ENCODE results near the gene MT3. TPM values are rescaled to one million over a fixed set of nuclear protein-coding genes. Genes with fewer than 3 reads are reported as not detected.

MT3 gene
- total RNA-seq, 1 experiment from 2014 or later: 0.77 TPM

- no peak for TF ChIP-seq ZNF138 (CRISPR knock-in tag; conservative IDR thresholded peaks at IDR 0.05)
- no peak for TF ChIP-seq RELA (CRISPR knock-in tag; IDR thresholded peaks at IDR 0.05; ENCODE audit: borderline replicate concordance)
Measured at GRCh38 chr16:56569971-56570370, 19.4 kb upstream of the MT3 start (continued).

DNA sequence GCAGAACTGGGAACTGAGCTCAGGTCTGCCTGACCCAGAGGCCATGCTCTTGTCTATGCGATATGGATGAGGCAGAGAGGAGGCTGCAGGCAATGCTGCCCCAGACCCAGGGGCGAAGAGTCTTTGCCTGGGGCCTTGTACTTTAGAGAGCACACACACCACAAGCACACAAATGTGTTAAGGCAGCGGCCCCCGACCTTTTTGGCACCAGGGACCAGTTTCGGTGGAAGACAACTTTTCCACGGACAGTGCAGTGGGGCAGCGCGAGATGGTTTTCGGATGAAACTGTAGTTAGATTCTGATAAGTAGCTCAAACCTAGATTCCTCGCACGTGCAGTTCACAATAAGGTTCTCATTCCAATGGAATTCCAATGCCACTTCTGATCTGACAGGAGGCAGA lies 17.8 kb upstream of the MT3 start:
- ATAC-seq: no peak
- Mint-ChIP-seq H3K36me3 (no peaks in the 10 kb centered on the region), H3K27me3 (ENCODE audit: low read depth) (peaks cover 9% of the 10 kb centered on the region), H3K9me3 (peaks cover 11% of the 10 kb centered on the region), H3K27ac (no peak overlapping the region), H3K4me1 (no peaks in the 10 kb centered on the region), H3K4me3 (no peak overlapping the region)
- no peak for TF ChIP-seq ETV6 (CRISPR knock-in tag; IDR thresholded peaks at IDR 0.05)
- TF ChIP-seq RELA (CRISPR knock-in tag; IDR thresholded peaks at IDR 0.05; ENCODE audit: borderline replicate concordance): no peak
- no peak for TF ChIP-seq ATF1 (CRISPR knock-in tag; IDR thresholded peaks at IDR 0.05)
- TF ChIP-seq MXD4 (CRISPR knock-in tag; IDR thresholded peaks at IDR 0.05; ENCODE audit: borderline replicate concordance): no peak
- TF ChIP-seq, protein P1, sequence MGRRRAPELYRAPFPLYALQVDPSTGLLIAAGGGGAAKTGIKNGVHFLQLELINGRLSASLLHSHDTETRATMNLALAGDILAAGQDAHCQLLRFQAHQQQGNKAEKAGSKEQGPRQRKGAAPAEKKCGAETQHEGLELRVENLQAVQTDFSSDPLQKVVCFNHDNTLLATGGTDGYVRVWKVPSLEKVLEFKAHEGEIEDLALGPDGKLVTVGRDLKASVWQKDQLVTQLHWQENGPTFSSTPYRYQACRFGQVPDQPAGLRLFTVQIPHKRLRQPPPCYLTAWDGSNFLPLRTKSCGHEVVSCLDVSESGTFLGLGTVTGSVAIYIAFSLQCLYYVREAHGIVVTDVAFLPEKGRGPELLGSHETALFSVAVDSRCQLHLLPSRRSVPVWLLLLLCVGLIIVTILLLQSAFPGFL (CRISPR knock-in tag; IDR thresholded peaks at IDR 0.05; ENCODE audit: borderline replicate concordance): no peak
- TF ChIP-seq ZBTB43 (CRISPR knock-in tag; IDR thresholded peaks at IDR 0.05): no peak
- TF ChIP-seq NFE2L1 (CRISPR knock-in tag; IDR thresholded peaks at IDR 0.05): no peak
- TF ChIP-seq, protein P2, sequence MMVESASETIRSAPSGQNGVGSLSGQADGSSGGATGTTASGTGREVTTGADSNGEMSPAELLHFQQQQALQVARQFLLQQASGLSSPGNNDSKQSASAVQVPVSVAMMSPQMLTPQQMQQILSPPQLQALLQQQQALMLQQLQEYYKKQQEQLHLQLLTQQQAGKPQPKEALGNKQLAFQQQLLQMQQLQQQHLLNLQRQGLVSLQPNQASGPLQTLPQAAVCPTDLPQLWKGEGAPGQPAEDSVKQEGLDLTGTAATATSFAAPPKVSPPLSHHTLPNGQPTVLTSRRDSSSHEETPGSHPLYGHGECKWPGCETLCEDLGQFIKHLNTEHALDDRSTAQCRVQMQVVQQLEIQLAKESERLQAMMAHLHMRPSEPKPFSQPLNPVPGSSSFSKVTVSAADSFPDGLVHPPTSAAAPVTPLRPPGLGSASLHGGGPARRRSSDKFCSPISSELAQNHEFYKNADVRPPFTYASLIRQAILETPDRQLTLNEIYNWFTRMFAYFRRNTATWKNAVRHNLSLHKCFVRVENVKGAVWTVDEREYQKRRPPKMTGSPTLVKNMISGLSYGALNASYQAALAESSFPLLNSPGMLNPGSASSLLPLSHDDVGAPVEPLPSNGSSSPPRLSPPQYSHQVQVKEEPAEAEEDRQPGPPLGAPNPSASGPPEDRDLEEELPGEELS (CRISPR knock-in tag; IDR thresholded peaks at IDR 0.05): no peak
- TF ChIP-seq, protein P3, sequence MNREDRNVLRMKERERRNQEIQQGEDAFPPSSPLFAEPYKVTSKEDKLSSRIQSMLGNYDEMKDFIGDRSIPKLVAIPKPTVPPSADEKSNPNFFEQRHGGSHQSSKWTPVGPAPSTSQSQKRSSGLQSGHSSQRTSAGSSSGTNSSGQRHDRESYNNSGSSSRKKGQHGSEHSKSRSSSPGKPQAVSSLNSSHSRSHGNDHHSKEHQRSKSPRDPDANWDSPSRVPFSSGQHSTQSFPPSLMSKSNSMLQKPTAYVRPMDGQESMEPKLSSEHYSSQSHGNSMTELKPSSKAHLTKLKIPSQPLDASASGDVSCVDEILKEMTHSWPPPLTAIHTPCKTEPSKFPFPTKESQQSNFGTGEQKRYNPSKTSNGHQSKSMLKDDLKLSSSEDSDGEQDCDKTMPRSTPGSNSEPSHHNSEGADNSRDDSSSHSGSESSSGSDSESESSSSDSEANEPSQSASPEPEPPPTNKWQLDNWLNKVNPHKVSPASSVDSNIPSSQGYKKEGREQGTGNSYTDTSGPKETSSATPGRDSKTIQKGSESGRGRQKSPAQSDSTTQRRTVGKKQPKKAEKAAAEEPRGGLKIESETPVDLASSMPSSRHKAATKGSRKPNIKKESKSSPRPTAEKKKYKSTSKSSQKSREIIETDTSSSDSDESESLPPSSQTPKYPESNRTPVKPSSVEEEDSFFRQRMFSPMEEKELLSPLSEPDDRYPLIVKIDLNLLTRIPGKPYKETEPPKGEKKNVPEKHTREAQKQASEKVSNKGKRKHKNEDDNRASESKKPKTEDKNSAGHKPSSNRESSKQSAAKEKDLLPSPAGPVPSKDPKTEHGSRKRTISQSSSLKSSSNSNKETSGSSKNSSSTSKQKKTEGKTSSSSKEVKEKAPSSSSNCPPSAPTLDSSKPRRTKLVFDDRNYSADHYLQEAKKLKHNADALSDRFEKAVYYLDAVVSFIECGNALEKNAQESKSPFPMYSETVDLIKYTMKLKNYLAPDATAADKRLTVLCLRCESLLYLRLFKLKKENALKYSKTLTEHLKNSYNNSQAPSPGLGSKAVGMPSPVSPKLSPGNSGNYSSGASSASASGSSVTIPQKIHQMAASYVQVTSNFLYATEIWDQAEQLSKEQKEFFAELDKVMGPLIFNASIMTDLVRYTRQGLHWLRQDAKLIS (CRISPR knock-in tag; IDR thresholded peaks at IDR 0.05; ENCODE audit: borderline replicate concordance): no peak
- TF ChIP-seq, protein P4, sequence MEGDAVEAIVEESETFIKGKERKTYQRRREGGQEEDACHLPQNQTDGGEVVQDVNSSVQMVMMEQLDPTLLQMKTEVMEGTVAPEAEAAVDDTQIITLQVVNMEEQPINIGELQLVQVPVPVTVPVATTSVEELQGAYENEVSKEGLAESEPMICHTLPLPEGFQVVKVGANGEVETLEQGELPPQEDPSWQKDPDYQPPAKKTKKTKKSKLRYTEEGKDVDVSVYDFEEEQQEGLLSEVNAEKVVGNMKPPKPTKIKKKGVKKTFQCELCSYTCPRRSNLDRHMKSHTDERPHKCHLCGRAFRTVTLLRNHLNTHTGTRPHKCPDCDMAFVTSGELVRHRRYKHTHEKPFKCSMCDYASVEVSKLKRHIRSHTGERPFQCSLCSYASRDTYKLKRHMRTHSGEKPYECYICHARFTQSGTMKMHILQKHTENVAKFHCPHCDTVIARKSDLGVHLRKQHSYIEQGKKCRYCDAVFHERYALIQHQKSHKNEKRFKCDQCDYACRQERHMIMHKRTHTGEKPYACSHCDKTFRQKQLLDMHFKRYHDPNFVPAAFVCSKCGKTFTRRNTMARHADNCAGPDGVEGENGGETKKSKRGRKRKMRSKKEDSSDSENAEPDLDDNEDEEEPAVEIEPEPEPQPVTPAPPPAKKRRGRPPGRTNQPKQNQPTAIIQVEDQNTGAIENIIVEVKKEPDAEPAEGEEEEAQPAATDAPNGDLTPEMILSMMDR (IDR thresholded peaks at IDR 0.05): no peak
- no peak for TF ChIP-seq NR3C1 (CRISPR knock-in tag; conservative IDR thresholded peaks at IDR 0.05; ENCODE audit: low read depth)
- TF ChIP-seq NR1H2 (CRISPR knock-in tag; IDR thresholded peaks at IDR 0.05): no peak
- TF ChIP-seq NFYB (CRISPR knock-in tag; conservative IDR thresholded peaks at IDR 0.05; ENCODE audit: low read depth): no peak
- no peak for TF ChIP-seq FOXP1 (CRISPR knock-in tag; IDR thresholded peaks at IDR 0.05; ENCODE audit: borderline replicate concordance)
- TF ChIP-seq, protein P5, sequence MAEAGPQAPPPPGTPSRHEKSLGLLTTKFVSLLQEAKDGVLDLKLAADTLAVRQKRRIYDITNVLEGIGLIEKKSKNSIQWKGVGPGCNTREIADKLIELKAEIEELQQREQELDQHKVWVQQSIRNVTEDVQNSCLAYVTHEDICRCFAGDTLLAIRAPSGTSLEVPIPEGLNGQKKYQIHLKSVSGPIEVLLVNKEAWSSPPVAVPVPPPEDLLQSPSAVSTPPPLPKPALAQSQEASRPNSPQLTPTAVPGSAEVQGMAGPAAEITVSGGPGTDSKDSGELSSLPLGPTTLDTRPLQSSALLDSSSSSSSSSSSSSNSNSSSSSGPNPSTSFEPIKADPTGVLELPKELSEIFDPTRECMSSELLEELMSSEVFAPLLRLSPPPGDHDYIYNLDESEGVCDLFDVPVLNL (CRISPR knock-in tag; IDR thresholded peaks at IDR 0.05; ENCODE audit: borderline replicate concordance, low read depth): no peak
- no peak for TF ChIP-seq ZNF512 (CRISPR knock-in tag; IDR thresholded peaks at IDR 0.05; ENCODE audit: borderline replicate concordance)
- TF ChIP-seq TEAD4 (CRISPR knock-in tag; IDR thresholded peaks at IDR 0.05): no peak
- no peak for TF ChIP-seq NFATC4 (CRISPR knock-in tag; IDR thresholded peaks at IDR 0.05)
- TF ChIP-seq ZNF281 (CRISPR knock-in tag; IDR thresholded peaks at IDR 0.05): no peak
- ChIA-PET CTCF (interaction anchor here (0.6 to 1.0 kb wide), 2 partner anchors 29 to 129 kb away, joined by 4 to 5 read pairs; no protein-coding TSS in a partner anchor), POLR2A (no interaction called here)
- DNase-seq (ENCODE audit: low spot score): no peak
